Sigmoid colon (tissue), 4 donors: Measurements from ENCODE around the gene GSK3B.

Experiments used
- CTCF ChIP-seq, 4 experiments: fragments of 450-650 bp in 3 of 4; fragments of 200-600 bp in 1 of 4; IDR thresholded peaks; one replicate each; pipeline ENCODE4 v1.5.1; 2016 to 2019; ENCODE audit warnings: antibody characterized with exemption in 4 of 4, mild to moderate bottlenecking in 3 of 4, moderate library complexity in 2 of 4
- EP300 ChIP-seq, 4 donors: sonication (generic); formaldehyde crosslinking; IDR thresholded peaks; one replicate each; pipeline ENCODE4 v1.6.1; 2017; ENCODE audit warnings: antibody characterized with exemption in 4 of 4
- POLR2A ChIP-seq, 2 donors: fragments of 450-650 bp; IDR thresholded peaks; one replicate each; pipeline ENCODE4 v1.6.1; 2016; ENCODE audit warnings: antibody characterized with exemption in 2 of 2, mild to moderate bottlenecking in 2 of 2, moderate library complexity in 2 of 2
- POLR2AphosphoS5 ChIP-seq, 4 donors: sonication (generic); formaldehyde crosslinking; IDR thresholded peaks; one replicate each; pipeline ENCODE4 v1.6.1; 2017; ENCODE audit warnings: antibody characterized with exemption in 4 of 4

DNA sequence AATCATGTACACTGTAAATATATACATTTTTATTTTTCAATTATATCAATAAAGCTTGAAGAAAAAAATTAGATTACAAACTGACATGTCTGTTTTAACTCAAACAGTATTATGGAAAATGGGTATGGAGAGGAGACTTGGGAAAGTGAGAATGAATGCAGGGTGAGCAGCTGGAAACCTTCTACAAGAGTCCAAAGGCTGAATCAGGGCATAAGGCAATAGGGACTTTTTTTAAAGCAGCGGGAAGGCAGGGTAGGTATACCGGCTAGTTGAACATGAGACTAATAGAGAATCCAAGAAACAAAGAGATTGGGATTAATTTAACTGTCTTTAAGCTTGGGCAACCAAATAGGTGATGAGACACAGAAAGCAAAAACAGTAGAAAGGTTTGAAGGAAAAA is 167.1 kb downstream of the GSK3B start:
- TF ChIP-seq CTCF (IDR thresholded peaks at IDR 0.05) (no peak), POLR2A (IDR thresholded peaks at IDR 0.05) (no peak), POLR2AphosphoS5 (IDR thresholded peaks at IDR 0.05) (no peak), EP300 (IDR thresholded peaks at IDR 0.05) (no peak)
